Liver (tissue), 9 donors: ENCODE data around the gene NELL1. TPM values are rescaled to one million over a fixed set of nuclear protein-coding genes. Genes with fewer than 3 reads are reported as not detected.

Experiments
- DNase-seq: peaks from one replicate; pipeline ENCODE4 v3.0.0-alpha.2; 2017; ENCODE audit warnings: low spot score
- H3K27ac ChIP-seq, 2 donors: one replicate each; pipeline ENCODE4 v1.7.0; 2013; ENCODE audit warnings: inconsistent platforms in 2 of 2, low read length in 2 of 2, control low read depth in 1 of 2, low read depth in 1 of 2, mild to moderate bottlenecking in 1 of 2
- H3K27me3 ChIP-seq, 4 donors: one replicate each; pipeline versions ENCODE4 v1.6.1 to v1.7.0; 2013; ENCODE audit warnings: low read length in 3 of 4, inconsistent platforms in 1 of 4, mild to moderate bottlenecking in 1 of 4, moderate library complexity in 1 of 4; ENCODE audit not compliant: control insufficient read depth in 4 of 4, insufficient read depth in 4 of 4
- H3K36me3 ChIP-seq, 4 donors: one replicate each; pipeline versions ENCODE4 v1.6.1 to v1.7.0; 2013; ENCODE audit warnings: low read length in 3 of 4, mild to moderate bottlenecking in 3 of 4, low read depth in 1 of 4, moderate library complexity in 1 of 4; ENCODE audit not compliant: control insufficient read depth in 4 of 4, insufficient read depth in 3 of 4
- H3K4me1 ChIP-seq, 4 donors: one replicate each; pipeline versions ENCODE4 v1.6.1 to v1.7.0; 2013; ENCODE audit warnings: low read length in 3 of 4, mild to moderate bottlenecking in 3 of 4, moderate library complexity in 1 of 4; ENCODE audit not compliant: control insufficient read depth in 4 of 4, insufficient read depth in 4 of 4
- H3K4me3 ChIP-seq, 3 donors: one replicate each; pipeline versions ENCODE4 v1.6.1 to v1.7.0; 2013; ENCODE audit warnings: low read length in 3 of 3, control low read depth in 1 of 3, low read depth in 1 of 3, mild to moderate bottlenecking in 1 of 3
- H3K9ac ChIP-seq, 2 donors: one replicate each; pipeline ENCODE4 v1.7.0; 2013; ENCODE audit warnings: low read length in 2 of 2, mild to moderate bottlenecking in 2 of 2, moderate library complexity in 2 of 2, control low read depth in 1 of 2, low read depth in 1 of 2
- H3K9me3 ChIP-seq, 4 donors: one replicate each; pipeline versions ENCODE4 v1.6.1 to v1.7.0; 2013; ENCODE audit warnings: low read length in 3 of 4; ENCODE audit not compliant: control insufficient read depth in 4 of 4
- EGR1 ChIP-seq, 2 donors: IDR thresholded peaks; 2 replicates each; pipeline ENCODE4 v1.6.1; 2016 to 2018; ENCODE audit warnings: antibody characterized with exemption in 2 of 2, low read depth in 2 of 2
- FOXA1 ChIP-seq: IDR thresholded peaks from 2 replicates; pipeline ENCODE4 v1.6.1; 2016; ENCODE audit warnings: antibody characterized with exemption
- FOXA2 ChIP-seq: IDR thresholded peaks from 2 replicates; pipeline ENCODE4 v1.6.1; 2016; ENCODE audit warnings: antibody characterized with exemption
- GABPA ChIP-seq, 2 donors: IDR thresholded peaks in 1 of 2; conservative IDR thresholded peaks in 1 of 2; 2 replicates each; pipeline ENCODE4 v1.6.1; 2016; ENCODE audit warnings: antibody characterized with exemption in 2 of 2, mild to moderate bottlenecking in 1 of 2, moderate library complexity in 1 of 2
- HNF4A ChIP-seq, 2 donors: conservative IDR thresholded peaks; 2 replicates each; pipeline ENCODE4 v1.6.1; 2016; ENCODE audit warnings: antibody characterized with exemption in 2 of 2, mild to moderate bottlenecking in 2 of 2
- JUND ChIP-seq, 2 donors: IDR thresholded peaks; 2 replicates each; pipeline ENCODE4 v1.6.1; 2016; ENCODE audit warnings: antibody characterized with exemption in 2 of 2
- NR2F2 ChIP-seq: IDR thresholded peaks from 2 replicates; pipeline ENCODE4 v1.6.1; 2016; ENCODE audit warnings: antibody characterized with exemption
- RAD21 ChIP-seq, 2 donors: IDR thresholded peaks; 2 replicates each; pipeline ENCODE4 v1.6.1; 2016; ENCODE audit warnings: antibody characterized with exemption in 2 of 2, mild to moderate bottlenecking in 2 of 2
- RXRA ChIP-seq, 2 donors: IDR thresholded peaks; 2 replicates each; pipeline ENCODE4 v1.6.1; 2017 to 2018; ENCODE audit warnings: antibody characterized with exemption in 2 of 2, mild to moderate bottlenecking in 1 of 2
- YY1 ChIP-seq: IDR thresholded peaks from 2 replicates; pipeline ENCODE4 v1.6.1; 2016; ENCODE audit warnings: antibody characterized with exemption, mild to moderate bottlenecking
- WGBS: extraction: QIAGEN DNeasy Blood & Tissue Kit; methylation state at CpG from one replicate; pipeline ENCODE4 v1.1.7; 2013; 5-methylcytosine and 5-hydroxymethylcytosine counted together
- polyA plus RNA-seq, 2 donors: library from polyadenylated mRNA; stranded (reverse) in 1 of 2; unstranded in 1 of 2; fragments of 200-250 nt in 1 of 2; fragments of >200 nt in 1 of 2; fragmentation: Nextera tagmentation in 1 of 2; extraction: Ambion mirVana in 1 of 2; gene quantifications; one replicate each; pipeline versions ENCODE4 v1.2.1 to v1.2.3, GENCODE V29; 2013 to 2015
- total RNA-seq, 2 donors: library from RNA; depleted of rRNA; stranded (reverse); fragments of >200 nt; gene quantifications; one replicate each; pipeline ENCODE4 v1.2.3, GENCODE V29; 2014
- TF ChIP-seq, protein P1 (sequence below): IDR thresholded peaks from 2 replicates; pipeline ENCODE4 v1.6.1; 2016; ENCODE audit warnings: antibody characterized with exemption
- TF ChIP-seq, protein P2 (sequence below): fragments of 150-350 bp; IDR thresholded peaks from 2 replicates; pipeline ENCODE4 v1.5.1; 2017; ENCODE audit warnings: improper control_type of control experiment, low read depth, low read length; ENCODE audit not compliant: missing input control
- TF ChIP-seq, protein P3 (sequence below): IDR thresholded peaks from 2 replicates; pipeline ENCODE4 v1.6.1; 2016; ENCODE audit warnings: antibody characterized with exemption
- TF ChIP-seq, protein P4 (sequence below): IDR thresholded peaks from 2 replicates; pipeline ENCODE4 v1.6.1; 2016; ENCODE audit warnings: antibody characterized with exemption
- donor health status: healthy.
- donor health status: healthy.
- donor health status: healthy.
- donor health status: healthy.
- donor health status: healthy.

NELL1 gene
- total and polyA plus RNA-seq, 4 donors, result not detected

DNA sequence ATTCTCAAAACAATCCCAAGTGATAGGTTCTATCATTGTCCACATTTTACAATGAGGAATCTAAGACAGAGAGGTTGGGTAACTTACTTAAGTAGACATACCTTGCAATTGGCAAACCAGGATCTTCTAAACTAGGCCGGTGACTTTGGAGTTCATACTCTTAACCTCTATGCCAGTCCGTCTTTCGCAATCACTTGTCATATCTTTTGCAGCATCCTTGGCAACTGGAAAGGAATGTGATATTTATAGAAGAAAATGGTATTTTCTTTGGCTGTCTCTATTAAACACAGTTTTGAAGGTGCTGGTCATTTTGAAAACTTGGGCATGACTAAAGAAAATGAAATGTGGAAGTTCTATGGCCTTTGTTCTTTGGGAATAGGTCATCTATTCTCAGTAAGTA lies 556.5 kb downstream of the NELL1 start:
- no peak for DNase-seq
- Histone ChIP-seq H3K9ac (no peak overlapping the region), H3K4me1 (no peaks in the 10 kb centered on the region), H3K4me3 (no peak overlapping the region), H3K36me3 (no peaks in the 10 kb centered on the region), H3K27me3 (peaks cover 0 to 4% (median 0%) of the 10 kb centered on the region in 4 donors), H3K9me3 (peaks cover 0 to 4% (median 0%) of the 10 kb centered on the region in 4 donors), H3K27ac (no peak overlapping the region)
- TF ChIP-seq NR2F2 (no peak), YY1 (no peak)
- TF ChIP-seq, protein P1, sequence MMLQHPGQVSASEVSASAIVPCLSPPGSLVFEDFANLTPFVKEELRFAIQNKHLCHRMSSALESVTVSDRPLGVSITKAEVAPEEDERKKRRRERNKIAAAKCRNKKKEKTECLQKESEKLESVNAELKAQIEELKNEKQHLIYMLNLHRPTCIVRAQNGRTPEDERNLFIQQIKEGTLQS, result no peak
- 87% methylated on average over 3 of the region's 3 CpGs for WGBS

DNA sequence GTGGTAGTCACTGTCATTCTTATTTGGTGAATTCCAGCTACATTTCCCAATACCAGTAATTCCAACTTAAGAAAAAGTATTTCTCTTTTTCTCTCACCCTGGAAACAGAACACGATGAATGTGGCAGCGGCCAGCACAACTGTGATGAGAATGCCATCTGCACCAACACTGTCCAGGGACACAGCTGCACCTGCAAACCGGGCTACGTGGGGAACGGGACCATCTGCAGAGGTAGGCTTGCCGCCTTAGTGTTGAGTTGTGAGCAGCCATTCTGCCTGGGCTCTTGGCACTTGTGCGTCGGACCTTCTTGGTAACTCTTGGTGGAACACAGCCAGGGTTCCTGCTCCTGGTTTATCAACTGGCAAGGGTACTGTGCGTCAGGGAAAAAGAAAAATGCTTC lies 559.8 kb downstream of the NELL1 start:
- Histone ChIP-seq H3K4me3 (no peak overlapping the region), H3K4me1 (no peaks in the 10 kb centered on the region), H3K36me3 (no peaks in the 10 kb centered on the region), H3K27me3 (peaks cover 0 to 4% (median 0%) of the 10 kb centered on the region in 4 donors), H3K27ac (no peak overlapping the region), H3K9me3 (peaks cover 0 to 4% (median 0%) of the 10 kb centered on the region in 4 donors), H3K9ac (no peak overlapping the region)
- 85% methylated on average over 9 of the region's 9 CpGs for WGBS
- DNase-seq, result no peak
- TF ChIP-seq RXRA (IDR thresholded peaks at IDR 0.05) (no peak), EGR1 (IDR thresholded peaks at IDR 0.05; ENCODE audit: low read depth in 2 of 2) (no peak), YY1 (no peak), JUND (IDR thresholded peaks at IDR 0.05) (no peak), HNF4A (conservative IDR thresholded peaks at IDR 0.05) (no peak), GABPA (IDR thresholded peaks at IDR 0.05 in 1 of 2, conservative IDR thresholded peaks at IDR 0.05 in 1 of 2) (no peak), FOXA1 (no peak), RAD21 (IDR thresholded peaks at IDR 0.05) (no peak)
- TF ChIP-seq, protein P1, result no peak
- TF ChIP-seq, protein P2, sequence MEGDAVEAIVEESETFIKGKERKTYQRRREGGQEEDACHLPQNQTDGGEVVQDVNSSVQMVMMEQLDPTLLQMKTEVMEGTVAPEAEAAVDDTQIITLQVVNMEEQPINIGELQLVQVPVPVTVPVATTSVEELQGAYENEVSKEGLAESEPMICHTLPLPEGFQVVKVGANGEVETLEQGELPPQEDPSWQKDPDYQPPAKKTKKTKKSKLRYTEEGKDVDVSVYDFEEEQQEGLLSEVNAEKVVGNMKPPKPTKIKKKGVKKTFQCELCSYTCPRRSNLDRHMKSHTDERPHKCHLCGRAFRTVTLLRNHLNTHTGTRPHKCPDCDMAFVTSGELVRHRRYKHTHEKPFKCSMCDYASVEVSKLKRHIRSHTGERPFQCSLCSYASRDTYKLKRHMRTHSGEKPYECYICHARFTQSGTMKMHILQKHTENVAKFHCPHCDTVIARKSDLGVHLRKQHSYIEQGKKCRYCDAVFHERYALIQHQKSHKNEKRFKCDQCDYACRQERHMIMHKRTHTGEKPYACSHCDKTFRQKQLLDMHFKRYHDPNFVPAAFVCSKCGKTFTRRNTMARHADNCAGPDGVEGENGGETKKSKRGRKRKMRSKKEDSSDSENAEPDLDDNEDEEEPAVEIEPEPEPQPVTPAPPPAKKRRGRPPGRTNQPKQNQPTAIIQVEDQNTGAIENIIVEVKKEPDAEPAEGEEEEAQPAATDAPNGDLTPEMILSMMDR, result no peak
- TF ChIP-seq, protein P3, sequence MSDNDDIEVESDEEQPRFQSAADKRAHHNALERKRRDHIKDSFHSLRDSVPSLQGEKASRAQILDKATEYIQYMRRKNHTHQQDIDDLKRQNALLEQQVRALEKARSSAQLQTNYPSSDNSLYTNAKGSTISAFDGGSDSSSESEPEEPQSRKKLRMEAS, result no peak

DNA sequence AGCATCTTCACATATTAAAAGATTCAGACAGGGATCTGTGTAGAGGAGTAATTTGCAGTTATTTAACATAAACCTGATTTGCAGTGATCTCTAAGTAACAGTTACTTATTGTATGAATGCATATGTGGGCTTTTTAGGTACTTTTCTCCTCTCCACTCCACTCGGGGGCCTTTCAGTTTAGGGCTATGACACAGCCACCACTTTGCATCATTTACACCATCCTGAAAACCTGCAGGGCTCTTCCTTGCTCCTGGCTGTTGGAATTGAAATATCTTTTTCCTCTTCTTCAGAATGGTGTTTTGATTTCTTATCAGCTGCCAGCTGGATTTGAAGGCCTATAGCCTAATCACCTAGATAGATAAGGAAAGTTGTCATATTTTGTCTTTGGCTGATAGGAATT lies 580.8 kb downstream of the NELL1 start:
- no peaks in the 10 kb centered on the region for H3K27me3 ChIP-seq
- WGBS, result 16% methylated on average over 1 of the region's 1 CpG
- no peaks in the 10 kb centered on the region for H3K36me3 ChIP-seq
- no peak overlapping the region for H3K27ac ChIP-seq
- H3K4me3 ChIP-seq, result no peak overlapping the region
- H3K4me1 ChIP-seq, result no peaks in the 10 kb centered on the region
- no peaks in the 10 kb centered on the region for H3K9me3 ChIP-seq
- TF ChIP-seq JUND (IDR thresholded peaks at IDR 0.05) (no peak), HNF4A (conservative IDR thresholded peaks at IDR 0.05) (no peak), NR2F2 (no peak), RXRA (IDR thresholded peaks at IDR 0.05) (no peak), FOXA2 (no peak)
- TF ChIP-seq, protein P2, result no peak
- TF ChIP-seq, protein P4, sequence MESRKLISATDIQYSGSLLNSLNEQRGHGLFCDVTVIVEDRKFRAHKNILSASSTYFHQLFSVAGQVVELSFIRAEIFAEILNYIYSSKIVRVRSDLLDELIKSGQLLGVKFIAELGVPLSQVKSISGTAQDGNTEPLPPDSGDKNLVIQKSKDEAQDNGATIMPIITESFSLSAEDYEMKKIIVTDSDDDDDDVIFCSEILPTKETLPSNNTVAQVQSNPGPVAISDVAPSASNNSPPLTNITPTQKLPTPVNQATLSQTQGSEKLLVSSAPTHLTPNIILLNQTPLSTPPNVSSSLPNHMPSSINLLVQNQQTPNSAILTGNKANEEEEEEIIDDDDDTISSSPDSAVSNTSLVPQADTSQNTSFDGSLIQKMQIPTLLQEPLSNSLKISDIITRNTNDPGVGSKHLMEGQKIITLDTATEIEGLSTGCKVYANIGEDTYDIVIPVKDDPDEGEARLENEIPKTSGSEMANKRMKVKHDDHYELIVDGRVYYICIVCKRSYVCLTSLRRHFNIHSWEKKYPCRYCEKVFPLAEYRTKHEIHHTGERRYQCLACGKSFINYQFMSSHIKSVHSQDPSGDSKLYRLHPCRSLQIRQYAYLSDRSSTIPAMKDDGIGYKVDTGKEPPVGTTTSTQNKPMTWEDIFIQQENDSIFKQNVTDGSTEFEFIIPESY, result no peak
- TF ChIP-seq, protein P3, result no peak
- TF ChIP-seq, protein P1, result no peak
- DNase-seq, result no peak
- no peak overlapping the region for H3K9ac ChIP-seq
